Myocyte (in vitro differentiated cells): ENCODE results near the gene BIRC5. TPM values are rescaled to one million over a fixed set of nuclear protein-coding genes. Genes with fewer than 3 reads are reported as not detected.

Source experiments
- DNase-seq: peaks from one replicate; pipeline ENCODE4 v3.0.0-alpha.2; 2012; ENCODE audit warnings: low read depth
- total RNA-seq: library from RNA; depleted of rRNA; stranded (reverse); fragments of >200 nt; gene quantifications from 2 replicates; pipeline ENCODE4 v1.2.3, GENCODE V29; 2014

The BIRC5 gene
- total RNA-seq, 1 donor from 2014 or later: 2.8 TPM

DNA sequence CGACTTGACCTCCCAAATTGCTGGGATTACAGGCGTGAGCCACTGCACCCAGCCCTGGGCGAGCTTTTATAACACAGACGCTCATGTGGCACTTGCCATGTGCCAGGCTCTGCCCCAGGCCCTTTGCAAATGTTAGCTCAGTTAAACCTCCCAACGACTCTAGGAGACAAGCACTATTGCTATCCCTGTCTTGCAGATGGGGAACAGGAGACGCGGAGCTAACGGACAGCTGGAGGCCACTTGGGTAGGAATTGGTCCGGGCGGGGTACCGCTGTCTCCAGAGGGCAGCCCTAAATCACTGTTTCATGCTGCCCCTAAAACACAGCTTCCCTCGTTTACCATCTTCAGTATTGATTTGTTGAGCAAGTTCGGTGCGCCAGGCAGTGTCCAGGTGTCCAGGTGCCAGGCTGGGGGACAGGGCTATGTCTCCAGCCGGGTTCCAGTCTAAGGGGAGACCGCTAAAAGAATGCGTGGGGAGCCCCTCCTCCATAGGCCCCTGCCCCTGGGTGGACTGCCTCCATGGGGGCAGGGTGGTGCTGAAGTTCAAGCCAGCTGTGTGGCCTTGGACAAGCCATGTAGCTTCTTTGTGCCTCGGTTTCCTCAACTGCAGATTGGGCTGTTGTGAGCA lies 41.1 kb downstream of the BIRC5 start:
- DNase-seq: no peak

DNA sequence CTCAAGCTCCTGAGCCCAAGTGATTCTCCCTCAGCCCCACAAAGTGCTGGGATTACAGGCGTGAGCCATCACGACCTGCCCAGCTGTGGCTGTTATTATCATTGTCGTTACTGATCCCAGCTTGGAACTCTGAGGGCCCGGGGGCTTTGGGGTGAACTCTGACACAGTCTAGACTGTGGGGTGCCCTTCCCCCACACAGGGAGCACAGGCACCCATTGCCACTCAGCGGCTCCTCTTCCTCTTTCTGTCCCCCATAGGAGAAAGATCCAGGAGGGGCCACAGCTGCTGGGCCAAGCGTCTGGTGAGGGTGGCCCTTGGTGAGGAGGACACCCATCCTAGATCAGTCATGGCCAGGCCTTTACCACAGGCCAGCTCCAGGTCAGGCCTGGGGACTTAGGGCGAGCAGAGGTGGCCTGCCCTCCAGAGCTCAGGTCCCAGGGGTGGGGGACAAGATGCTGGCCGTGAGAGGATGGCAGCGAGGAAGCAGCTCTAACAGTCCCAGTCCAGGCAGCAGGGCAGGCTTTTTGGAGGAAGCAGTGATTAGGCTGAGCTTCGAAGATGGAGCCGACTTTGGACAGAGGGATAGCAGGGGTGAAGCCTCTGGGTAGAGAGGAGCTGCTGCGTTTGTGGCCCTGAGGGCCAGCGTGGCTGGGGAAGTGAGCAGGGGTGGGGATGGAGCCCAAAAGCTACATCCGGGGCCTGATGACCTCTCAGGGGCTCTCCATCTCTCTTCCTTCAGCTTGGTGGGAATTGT lies 42.1 kb downstream of the BIRC5 start:
- no peak for DNase-seq

DNA sequence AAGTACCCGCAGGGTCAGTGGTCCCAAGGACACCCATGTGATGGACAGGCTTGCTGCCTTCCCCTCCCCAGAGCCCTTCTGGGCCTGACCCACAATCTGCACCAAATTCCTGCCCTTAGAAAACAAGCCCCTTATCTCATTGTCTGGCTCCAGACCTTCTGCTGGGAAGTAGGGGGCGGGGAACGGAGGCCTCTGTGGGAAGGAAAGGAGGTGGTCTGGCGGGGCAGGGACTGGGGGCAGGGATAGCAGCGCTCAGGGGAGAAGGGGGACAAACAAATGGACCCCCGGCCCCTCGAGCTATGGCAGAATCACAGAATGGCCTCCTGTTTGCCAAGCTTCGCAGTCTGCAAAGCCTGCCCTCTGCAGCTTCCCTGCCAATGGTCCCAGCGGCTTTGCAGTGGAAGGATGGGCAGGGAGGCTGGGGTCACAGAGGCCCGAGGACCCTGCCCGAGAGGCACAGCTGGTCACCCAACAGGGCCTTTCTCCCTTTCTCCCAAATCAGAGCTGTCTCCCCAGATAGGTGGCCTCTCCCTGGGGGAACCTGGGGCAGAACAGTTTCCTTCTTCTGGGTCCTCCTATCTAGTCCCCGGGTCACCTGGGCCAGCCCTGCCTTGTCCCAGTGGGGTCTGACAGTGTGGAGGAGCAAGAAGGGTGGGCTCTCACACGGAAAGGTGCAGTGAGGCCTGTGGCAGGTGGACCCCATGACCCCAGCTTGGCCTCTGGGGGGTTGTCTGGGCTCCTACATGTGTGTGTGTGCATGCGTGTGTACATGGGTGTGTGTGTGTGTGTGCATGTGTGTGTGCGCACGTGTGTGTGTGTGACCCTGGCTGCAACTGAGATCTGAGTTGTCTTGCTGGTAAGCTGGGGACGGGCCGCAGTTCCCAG lies 42.9 kb downstream of the BIRC5 start:
- DNase-seq: no peak

DNA sequence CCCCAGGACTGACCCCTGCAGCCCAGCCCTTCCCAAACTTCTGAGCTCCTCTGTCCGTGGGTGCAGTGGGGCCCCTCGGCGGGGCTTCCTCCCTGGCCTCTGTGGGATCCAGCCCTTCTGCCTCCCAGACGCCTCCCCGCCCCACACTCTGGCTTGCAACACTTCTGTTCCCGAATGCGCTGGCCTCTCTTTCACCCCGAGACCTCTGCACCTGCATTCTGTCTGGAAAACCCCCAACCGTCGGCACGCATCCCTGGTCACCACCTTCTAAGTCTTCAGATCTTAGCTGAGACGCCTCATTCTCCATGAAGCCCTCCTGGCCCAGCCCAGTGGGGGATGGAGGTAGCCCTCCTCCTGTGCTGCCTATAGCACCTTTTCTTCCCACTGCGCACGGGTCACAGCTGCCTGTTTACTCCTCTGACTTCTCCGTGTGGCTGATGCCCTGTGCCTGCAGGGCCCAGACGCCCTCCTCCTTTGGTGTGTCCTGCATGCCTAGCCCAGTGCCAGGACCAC lies 43.8 kb downstream of the BIRC5 start:
- DNase-seq: no peak

DNA sequence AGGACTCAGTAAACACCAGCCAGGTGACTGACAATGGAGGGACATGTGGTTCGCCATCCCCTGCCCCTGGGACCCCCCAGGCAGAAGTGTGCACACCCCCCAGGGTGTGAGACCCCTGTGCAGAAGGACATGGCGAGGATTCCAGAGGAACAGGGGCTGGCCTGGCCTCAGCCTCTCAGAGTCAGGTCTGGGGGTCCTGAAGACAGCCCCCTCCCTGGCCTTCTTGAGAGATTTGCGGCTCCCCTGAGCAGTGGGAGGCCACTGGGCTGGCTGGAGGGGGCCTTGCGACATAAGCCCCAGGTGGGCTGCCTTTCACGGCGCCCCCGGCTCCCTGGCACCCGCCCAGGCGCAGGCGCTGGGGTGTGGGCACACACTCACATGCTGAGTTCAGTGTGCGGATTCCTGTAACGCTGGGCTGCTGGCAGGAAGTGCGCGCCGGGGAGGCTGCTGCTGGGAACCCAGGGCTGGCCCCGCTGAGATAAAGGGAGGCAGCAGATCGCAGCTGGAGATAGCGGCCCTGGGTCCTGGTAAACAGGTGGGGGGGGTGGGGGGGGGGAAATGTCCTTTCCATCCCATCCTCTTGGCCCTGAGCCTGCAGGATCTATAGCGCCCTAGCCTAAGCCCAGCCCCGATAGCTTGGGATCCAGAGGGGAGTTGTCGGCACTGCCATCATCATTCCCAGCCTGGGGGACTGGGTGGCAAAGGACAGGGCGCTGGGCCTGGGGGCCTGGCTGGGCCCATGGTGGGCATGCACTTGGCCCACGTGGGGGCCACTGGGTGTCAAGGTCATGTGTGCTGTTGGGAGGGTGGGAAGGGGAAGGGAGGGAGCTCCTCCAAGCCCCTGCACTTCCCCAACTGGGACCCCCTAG lies 44.5 kb downstream of the BIRC5 start:
- DNase-seq: no peak

DNA sequence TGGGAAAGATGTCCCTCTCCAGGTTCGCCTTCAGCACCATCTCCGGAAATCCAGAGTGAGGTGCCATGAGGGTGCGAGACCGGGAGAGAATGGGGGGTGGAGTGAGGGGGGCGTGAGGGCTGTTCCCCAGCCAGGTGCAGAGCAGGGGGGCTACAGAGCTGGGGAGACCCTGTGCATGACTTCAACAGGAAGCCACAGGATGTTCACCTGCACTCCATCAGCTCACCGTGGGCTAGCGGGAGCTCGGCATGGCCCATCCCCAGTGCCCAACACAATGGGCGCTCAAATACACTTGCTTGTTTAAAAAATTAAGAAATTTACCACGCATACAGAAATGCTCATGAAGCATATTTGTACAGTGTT lies 45.1 kb downstream of the BIRC5 start:
- no peak for DNase-seq

DNA sequence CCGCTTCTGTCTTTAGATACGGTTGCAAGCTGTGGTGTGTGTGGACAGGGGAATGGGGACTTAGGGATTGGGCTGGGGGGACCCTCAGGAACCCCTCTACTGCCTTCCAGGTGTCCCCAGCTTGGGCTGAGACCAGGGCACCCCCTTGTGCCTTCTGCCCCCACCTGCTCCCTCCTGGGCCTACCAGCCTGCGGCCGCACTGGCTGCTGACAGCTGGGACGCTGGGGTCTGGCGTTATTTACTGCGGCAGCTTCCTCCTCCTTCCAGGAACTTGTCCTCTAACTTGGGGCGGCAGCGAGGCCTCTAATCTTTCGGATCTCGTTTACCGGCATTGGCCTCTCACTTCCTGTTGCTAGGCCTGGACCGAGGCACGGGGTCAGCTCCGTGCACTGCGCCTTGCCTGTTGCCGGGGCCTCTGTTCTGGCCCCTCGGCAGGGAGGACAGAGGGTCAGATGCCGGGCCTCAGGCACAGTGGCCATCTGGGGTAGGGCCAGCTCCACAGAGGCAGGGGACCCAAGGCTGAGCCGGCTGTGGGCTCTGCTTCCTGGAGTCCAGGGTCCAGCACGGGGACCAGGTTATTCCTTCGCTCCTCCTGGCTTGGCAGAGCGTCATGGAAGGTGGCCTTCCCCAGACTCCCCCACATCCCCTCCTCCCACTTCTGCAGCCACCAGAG lies 49.1 kb downstream of the BIRC5 start:
- DNase-seq: no peak

DNA sequence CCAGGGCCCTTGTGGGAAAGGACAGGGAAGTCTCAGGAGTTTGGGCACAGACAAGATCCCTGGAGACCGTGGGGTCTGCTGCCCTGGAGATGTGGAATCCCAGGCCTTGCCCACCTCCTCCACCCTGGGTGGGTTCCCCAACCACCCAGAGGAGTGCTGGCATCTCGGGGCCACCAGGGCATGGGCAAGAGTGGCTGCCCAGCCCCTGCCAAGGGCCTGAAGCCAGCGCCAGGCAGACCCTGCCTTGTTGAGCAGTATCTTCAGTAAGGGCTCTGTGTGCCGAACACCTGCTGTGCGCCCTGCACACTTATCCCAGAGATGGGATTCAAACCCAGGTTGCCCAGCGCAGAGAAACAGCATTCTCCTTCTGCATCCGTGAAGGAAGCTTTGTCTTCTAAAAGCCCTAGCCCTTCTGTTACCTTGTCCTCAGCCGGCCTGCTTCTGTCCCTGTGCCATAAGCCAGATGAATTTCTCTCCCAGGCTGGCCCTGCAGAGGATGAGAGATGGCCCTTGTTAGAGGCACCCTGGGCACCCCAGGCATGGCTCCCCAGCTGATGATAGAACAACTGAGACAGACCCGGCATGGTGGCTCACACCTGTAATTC lies 49.8 kb downstream of the BIRC5 start:
- DNase-seq: no peak

DNA sequence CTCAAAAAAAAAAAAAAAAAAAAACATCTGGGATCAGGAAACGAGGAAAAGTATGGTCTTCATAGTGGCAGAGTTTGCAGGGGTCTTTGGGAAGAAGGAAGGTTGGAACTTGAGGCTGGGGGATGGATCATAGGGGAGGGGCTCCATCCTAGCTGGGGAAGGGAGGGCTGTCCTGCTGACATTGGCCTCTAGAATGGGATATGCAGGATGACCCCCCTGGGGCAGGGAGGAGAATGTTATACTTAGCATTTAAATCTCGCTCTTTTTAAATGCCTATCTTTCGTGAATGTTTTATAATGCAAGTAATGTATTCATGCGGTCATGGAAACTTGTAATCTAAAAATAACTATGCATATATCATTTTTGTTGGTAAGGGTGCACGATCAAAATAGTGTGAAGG lies 50.5 kb downstream of the BIRC5 start:
- DNase-seq: no peak

DNA sequence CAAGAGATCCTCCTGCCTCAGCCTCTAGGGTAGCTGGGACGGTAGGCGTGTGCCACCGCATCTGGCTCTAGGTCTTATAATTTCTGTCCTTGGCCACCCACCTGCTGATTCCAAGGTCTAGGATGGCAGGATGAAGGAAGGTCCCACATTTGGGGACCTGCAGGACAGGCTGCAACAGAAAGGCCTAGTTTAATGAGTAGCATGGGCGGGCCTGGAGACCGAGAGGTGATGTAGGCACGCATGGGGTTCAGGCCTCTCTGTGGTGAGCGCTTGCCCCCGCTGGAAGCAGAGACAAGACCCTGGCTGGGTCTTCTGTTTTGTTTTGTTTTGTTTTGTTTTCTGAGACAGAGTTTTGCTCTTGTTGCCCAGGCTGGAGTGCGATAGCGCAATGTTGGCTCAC lies 51.1 kb downstream of the BIRC5 start:
- no peak for DNase-seq

DNA sequence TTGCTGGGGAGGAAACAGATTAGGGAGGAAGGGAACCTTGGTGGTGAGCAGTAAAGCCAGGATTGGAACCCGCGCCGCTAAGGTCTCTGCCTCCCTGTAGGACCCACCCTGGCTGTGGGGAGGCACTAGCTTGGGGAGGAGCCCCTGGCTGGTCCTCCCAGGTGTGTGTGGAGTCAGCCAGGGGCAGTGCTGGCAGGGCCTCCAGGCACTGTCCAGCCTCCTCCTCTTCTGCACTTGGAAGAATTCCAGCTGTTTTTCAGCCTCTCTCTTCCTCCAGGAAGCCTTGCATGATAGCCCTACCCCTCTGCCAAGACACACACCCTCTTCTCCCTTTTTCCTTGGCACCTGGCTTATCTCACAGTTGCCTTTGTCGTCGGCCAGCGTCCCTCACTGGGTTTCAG lies 52.2 kb downstream of the BIRC5 start:
- no peak for DNase-seq

DNA sequence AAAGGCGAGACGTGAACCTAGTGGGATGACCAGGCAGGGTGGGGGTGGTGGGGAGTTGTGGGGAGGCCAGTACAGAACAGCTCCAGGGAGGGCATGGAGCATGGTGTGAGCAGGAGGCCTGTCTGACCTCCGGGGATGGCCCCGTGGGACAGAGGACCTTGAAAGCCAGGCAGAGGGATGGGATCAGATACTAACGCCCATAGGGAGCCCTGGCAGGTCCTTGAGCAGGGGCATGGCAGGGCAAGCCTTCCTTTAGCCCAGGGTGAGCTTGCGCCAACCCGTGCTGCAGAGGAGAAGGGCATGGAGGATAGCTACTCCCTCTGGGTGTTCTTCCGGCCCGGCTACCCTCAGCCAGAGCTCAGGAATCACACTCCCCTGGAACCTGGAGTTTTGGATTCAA lies 52.7 kb downstream of the BIRC5 start:
- no peak for DNase-seq

DNA sequence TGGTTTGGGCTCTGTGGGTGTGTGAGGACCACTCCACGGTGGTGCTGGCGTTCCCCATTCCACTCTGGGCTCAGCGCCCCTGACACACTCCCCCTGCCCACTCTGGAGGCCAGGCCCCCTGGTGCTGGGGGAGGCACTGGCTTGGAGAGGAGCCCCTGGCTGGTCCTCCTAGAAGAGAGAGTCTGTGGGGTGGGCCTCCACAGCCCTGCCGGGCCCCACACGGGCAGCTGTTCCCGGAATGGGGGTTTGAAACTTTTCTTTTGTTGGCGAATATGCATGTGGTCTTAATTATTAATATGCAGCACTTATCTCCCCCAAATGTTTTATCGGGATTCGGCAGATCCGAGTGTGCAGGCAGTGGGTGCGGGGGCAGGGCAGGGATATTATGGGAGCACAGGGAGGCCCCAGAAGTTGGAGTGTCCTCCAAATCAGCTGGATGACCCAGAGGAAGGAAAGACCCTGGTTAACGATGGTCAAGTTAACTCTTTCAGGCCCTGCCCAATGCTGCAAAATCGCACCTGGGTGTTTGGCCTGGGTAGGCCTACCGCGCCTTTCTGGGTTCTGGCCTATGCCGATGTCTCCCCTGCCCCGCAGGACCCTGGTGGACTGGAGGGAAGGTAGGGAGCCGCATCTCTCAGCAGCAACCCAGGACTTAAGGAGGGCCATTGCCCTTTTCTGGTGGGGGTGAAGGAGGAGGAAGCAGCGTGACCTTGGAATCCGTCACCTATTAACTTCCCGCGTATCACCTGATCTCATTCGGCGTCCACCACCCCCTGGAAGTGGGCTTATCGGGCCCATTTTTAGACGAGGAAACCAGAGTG lies 53.4 kb downstream of the BIRC5 start:
- DNase-seq: no peak

DNA sequence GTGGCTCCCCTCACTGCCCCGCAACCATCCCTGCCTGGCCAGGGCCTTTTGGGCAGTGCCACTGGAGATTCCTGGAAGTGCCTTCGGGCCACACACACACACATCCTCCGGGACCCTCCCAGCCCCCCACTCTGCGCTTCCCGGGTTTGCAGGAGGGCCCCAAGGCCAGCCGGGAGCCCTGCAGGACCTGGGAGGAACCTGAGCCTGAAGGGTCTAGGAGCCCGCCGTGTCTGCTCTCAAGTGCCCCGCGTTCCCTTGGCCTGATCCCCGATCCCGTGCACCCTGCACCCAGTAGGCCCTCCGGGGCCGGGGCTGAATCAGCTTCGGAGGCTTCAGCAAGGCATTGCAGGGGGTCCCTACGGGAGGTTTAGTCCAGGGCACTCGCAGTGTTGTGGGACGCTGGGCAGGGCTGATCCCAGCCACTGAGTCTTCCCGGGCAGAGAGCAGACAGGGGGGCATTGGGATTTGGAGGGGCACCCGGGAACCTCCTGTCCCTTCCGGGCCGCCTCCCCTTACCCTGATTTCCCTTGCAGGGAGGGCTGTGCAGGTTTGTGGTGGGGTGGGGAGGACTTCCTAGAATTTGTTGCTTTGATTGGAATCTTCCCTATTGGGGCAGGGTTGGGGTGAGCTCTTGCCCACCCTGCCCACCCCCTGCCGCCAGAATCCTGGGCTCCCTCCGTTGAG lies 54.3 kb downstream of the BIRC5 start:
- no peak for DNase-seq

DNA sequence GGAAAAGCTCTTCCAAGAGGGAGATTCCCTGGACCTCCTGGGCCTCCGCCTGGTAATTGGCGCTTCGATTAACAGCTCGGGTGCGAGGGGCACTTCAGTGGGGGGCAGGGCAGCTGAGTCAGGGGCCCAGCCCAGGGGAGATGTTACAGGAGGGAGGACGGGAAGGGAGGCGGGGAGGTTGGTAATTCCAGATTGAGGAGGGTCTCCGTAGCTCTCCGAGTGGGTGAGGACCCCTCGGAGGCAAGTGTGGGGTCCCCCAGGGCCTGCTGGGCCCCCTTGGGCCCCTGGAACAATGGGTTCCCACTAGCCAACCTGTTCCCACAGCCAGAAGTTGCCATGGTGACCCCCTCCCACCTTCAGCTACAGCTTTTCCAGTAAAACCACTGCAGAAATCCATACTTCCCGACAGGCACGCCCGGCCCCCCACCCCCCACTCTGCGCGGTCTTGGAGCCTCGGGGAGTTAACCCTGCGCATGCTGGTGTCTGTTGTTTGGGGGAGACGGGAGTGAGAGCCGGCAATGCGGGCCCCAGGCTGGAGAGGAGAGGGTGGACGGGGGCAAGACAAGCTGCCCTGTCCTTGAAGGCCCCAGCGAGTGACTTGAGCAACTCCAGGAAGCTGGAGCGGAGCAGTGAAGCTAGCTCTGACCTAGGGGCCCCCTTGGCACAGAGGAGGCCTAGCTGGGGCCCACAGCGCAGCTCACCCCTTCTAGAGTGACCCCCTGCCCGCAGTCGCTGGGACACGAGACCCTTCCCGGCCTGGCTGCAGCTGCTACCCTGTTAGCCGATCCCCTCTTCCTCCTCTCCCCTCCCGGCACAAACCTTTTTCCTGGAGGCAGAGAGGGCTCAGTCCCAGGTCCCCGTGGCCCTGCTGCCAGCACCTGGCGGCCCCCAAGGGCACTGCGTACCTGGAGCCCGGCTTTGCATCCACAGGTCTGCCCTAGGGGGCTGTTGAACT lies 55.2 kb downstream of the BIRC5 start:
- DNase-seq: no peak

DNA sequence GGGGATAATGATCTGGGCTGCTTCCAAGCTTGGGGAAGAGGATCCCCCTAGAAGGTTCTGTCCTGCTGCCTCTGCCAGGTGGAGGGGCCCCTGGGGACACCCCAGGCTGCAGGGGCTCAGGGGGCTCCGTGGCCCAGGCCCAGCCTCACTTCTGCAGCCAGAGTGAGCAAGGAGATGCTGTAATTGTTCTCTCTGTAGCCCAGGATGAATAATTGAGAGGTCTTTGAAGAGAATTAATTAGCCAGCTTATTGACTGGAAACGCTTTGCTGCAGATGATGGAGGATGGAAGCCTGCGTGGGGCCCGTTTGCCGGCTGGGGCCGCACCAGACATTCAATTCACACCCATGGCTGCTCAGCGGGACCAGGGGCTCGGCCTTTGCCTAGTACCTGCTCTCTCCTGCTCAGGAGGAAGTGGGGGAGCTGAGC lies 55.9 kb downstream of the BIRC5 start:
- no peak for DNase-seq

DNA sequence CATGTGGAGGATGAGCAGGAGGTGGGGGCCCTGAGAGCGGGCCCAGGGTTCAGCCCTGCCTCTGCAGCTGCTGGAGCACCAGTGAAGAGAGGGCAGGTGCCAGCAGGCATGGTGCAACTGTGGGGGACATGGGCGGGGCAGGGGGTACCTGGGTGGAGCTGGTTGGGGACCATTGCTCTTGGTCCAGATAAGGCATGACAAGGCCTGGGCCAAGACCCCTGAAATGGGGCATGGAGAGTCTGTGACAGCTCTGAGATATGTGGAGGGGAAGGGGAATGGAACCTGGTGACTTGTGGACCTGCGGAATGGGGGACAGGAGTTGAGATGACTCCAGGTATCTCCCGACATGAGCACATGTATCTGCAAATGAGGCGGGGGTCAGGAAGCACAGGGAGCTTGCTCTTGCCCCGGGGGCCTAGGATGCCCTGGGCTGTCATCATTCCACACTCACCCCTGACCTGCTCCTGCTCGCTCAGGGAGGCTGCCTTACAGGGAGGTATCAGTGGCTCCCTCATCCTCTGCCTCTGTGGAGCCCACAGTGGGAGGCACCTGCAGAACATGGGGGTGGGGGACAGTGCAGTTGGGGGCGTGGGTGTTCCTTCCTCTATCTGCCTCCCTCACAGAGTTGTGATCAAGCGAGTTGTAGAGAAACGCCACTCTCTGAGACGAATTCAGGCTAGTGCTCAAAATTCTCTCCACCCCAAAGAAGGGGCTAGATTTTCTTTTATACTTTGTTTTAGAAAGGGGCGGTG lies 57.5 kb downstream of the BIRC5 start:
- DNase-seq: no peak
